ENCODE data around the gene PISD. TPM values are rescaled to one million over a fixed set of nuclear protein-coding genes. Genes with fewer than 3 reads are reported as not detected.

The PISD gene
- total and polyA plus RNA-seq, 7 donors = 10.2 to 24.2 (median 16.3) TPM

DNA sequence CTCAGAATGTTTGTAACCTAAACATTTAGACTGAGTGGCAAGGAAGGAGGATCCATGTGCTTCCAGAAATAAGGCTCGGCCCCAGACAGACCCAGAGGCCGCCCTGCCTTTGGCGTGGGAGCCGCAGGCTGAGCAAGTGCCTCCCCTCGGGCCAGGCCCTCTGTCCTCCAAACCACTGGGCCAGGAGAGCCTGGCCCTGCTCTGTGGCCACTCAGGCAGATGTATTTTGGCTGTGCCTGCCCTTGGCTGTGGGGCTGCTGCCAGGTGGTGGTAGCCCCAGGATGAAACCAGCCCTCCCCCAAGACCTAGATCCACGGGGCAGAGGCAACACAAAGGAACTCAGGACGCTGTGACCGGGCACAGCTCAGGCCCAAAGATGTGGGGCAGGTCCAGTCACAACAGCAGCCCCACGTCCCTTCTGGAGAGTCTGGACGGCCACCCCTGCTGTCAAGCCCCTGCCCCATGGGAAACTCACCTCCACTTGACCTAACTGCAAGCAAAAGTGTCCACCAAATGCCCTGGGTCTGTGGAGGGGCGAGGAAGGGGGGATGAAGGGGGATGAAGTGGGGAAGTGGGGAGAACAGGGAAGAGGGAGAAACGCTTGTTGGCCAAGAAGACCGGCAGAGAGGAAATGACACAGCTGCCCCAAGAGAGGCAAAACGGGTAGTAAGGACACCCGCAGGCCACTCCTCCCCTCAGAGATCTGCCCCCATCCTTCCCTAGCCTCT, 24.0 kb downstream of the PISD start:
- intact Hi-C loops (cut with DNase I) = no loop called here
- 53 to 67% (median 54%) methylated on average over 15 of the region's 15 CpGs for WGBS, 3 donors
- H3K9me3 ChIP-seq = no peaks in the 10 kb centered on the region
- TF ChIP-seq CTCF (IDR thresholded peaks at IDR 0.05) = no peak
- H3K4me1 ChIP-seq = peaks cover 13% of the 10 kb centered on the region
- H3K27me3 ChIP-seq (ENCODE audit: insufficient read depth in 3 of 3, low read length in 2 of 3) = no peaks in the 10 kb centered on the region
- peak overlapping the region; percentile 38 for H3K4me3 ChIP-seq
- ATAC-seq (peak; percentile 24 to 47 (median 25)), DNase-seq (no peak)
- H3K36me3 ChIP-seq (ENCODE audit: insufficient read depth in 1 of 2, low read depth in 1 of 2) = peaks cover 0 to 8% of the 10 kb centered on the region in 2 donors
- peak overlapping the region; percentile 46 for H3K27ac ChIP-seq

- DNase-seq (no peak), ATAC-seq (no peak)
- H3K4me3 ChIP-seq = peak overlapping the region; percentile 38
- intact Hi-C loops (cut with DNase I) = no loop called here
- H3K9me3 ChIP-seq = no peaks in the 10 kb centered on the region
- no peaks in the 10 kb centered on the region for H3K27me3 ChIP-seq (ENCODE audit: insufficient read depth in 3 of 3, low read length in 2 of 3)
- TF ChIP-seq CTCF (IDR thresholded peaks at IDR 0.05) = no peak
- peaks cover 0 to 8% of the 10 kb centered on the region in 2 donors for H3K36me3 ChIP-seq (ENCODE audit: insufficient read depth in 1 of 2, low read depth in 1 of 2)
- WGBS, 3 donors = 79 to 86% (median 79%) methylated on average over 10 of the region's 10 CpGs
- peaks cover 13% of the 10 kb centered on the region for H3K4me1 ChIP-seq
- H3K27ac ChIP-seq = peak overlapping the region; percentile 46
Observed at GRCh38 chr22:31637447-31637890, 24.5 kb downstream of the PISD start.

GRCh38 chr22:31635638-31636306, 26.2 kb downstream of the PISD start:
- intact Hi-C loops (cut with DNase I) = no loop called here
- no peak for ATAC-seq
- Histone ChIP-seq H3K4me1 (peaks cover 13% of the 10 kb centered on the region), H3K27me3 (ENCODE audit: insufficient read depth in 3 of 3, low read length in 2 of 3) (no peaks in the 10 kb centered on the region), H3K4me3 (no peak overlapping the region), H3K9me3 (no peaks in the 10 kb centered on the region), H3K27ac (no peak overlapping the region), H3K36me3 (ENCODE audit: insufficient read depth in 1 of 2, low read depth in 1 of 2) (no peaks in the 10 kb centered on the region)
- TF ChIP-seq CTCF (IDR thresholded peaks at IDR 0.05) = no peak
- no peak for DNase-seq
- 93 to 95% (median 94%) methylated on average over 13 of the region's 13 CpGs for WGBS, 3 donors

GRCh38 chr22:31631436-31631835, 30.6 kb downstream of the PISD start:
- no peaks in the 10 kb centered on the region for H3K27me3 ChIP-seq (ENCODE audit: insufficient read depth in 3 of 3, low read length in 2 of 3)
- ATAC-seq (no peak), DNase-seq (no peak)
- no peaks in the 10 kb centered on the region for H3K36me3 ChIP-seq (ENCODE audit: insufficient read depth in 1 of 2, low read depth in 1 of 2)
- intact Hi-C loops (cut with DNase I) = loop anchor here (5.0 kb wide), 2 partner anchors 74 to 284 kb away; partner anchors contain the start of gene PATZ1 (in 2 of the 2)
- H3K4me3 ChIP-seq = peak overlapping the region; percentile 79
- H3K27ac ChIP-seq = peak overlapping the region; percentile 83
- no peak for TF ChIP-seq CTCF (IDR thresholded peaks at IDR 0.05)
- peaks cover 30% of the 10 kb centered on the region for H3K4me1 ChIP-seq
- H3K9me3 ChIP-seq = no peaks in the 10 kb centered on the region
- 69 to 79% (median 77%) methylated on average over 9 of the region's 9 CpGs for WGBS, 3 donors
